ENCODE data around the gene ETV3L. TPM values are rescaled to one million over a fixed set of nuclear protein-coding genes. Genes with fewer than 3 reads are reported as not detected.

ETV3L gene
- total and polyA plus RNA-seq, 11 donors = not detected

- DNase-seq (no peak), ATAC-seq (peak in 2 of 4 donors; percentile 6 to 30)
- peaks cover 3 to 66% (median 53%) of the 10 kb centered on the region in 12 donors for H3K4me1 ChIP-seq
- peaks cover 0 to 4% (median 0%) of the 10 kb centered on the region in 9 donors for H3K27me3 ChIP-seq
- H3K9me3 ChIP-seq = no peaks in the 10 kb centered on the region
- H3K36me3 ChIP-seq = no peaks in the 10 kb centered on the region
- intact Hi-C loops (cut with DNase I) = loop anchor here in 2 of 10 donors (10.0 kb wide), 1 partner anchor 58 kb away; no protein-coding TSS in a partner anchor
- peak overlapping the region in 2 of 12 donors; percentile 32 to 39 for H3K27ac ChIP-seq
- no peak for TF ChIP-seq POLR2A (IDR thresholded peaks at IDR 0.05)
- no peak for TF ChIP-seq CTCF (IDR thresholded peaks at IDR 0.05)
- WGBS, 4 donors = 16 to 30% (median 22%) methylated on average over 2 of the region's 2 CpGs
- H3K4me3 ChIP-seq = peak overlapping the region in 9 of 12 donors; percentile 62 to 92 (median 70)
Observed at GRCh38 chr1:157042846-157043245, 56.8 kb downstream of the ETV3L start.

Other genes starting within 250 kb of the ETV3L start
- gene INSRR, start 240.7 kb downstream of the ETV3L start, total RNA-seq = under 1 TPM in 7 of 9 donors, not detected in 2; 0.07 to 0.35 (median 0.11) TPM
- gene INSRR, start 240.7 kb downstream of the ETV3L start, polyA plus RNA-seq = under 1 TPM in 1 of 2 donors, not detected in 1; 0.42 TPM
- gene NTRK1, start 238.9 kb downstream of the ETV3L start, total RNA-seq = 1 to 10 TPM in 5 of 9 donors, under 1 TPM in 4; 0.22 to 1.6 (median 1.1) TPM
- gene NTRK1, start 238.9 kb downstream of the ETV3L start, polyA plus RNA-seq = 1 to 10 TPM in 1 of 2 donors, under 1 TPM in 1; 0.30 to 1.4 TPM
- gene PEAR1, start 206.1 kb downstream of the ETV3L start, total RNA-seq = 10 to 100 TPM in 2 of 9 donors, 1 to 10 TPM in 7; 4.1 to 14.7 (median 7.5) TPM
- 1 to 10 TPM; 7.1 TPM for gene PEAR1, start 206.1 kb downstream of the ETV3L start, polyA plus RNA-seq
- gene LRRC71, start 179.2 kb downstream of the ETV3L start, total RNA-seq = under 1 TPM in 1 of 9 donors, not detected in 8; 0.27 TPM
- gene LRRC71, start 179.2 kb downstream of the ETV3L start, polyA plus RNA-seq = under 1 TPM; 0.06 to 0.42 TPM
- 10 to 100 TPM; 22.0 to 44.1 (median 32.4) TPM for gene ARHGEF11, start 54.1 kb downstream of the ETV3L start, total RNA-seq
- 10 to 100 TPM; 12.2 to 22.0 TPM for gene ARHGEF11, start 54.1 kb downstream of the ETV3L start, polyA plus RNA-seq
- 10 to 100 TPM in 8 of 9 donors, 1 to 10 TPM in 1; 9.4 to 24.3 (median 16.5) TPM for gene ETV3, start 38.6 kb upstream of the ETV3L start, total RNA-seq
- gene ETV3, start 38.6 kb upstream of the ETV3L start, polyA plus RNA-seq = 1 to 10 TPM; 4.5 to 9.9 TPM

All from heart left ventricle (tissue), 16 donors.